IMR-90 (cell line): ENCODE data around the gene SOSTDC1. TPM values are rescaled to one million over a fixed set of nuclear protein-coding genes. Genes with fewer than 3 reads are reported as not detected.

Source experiments
- ATAC-seq: fragments of 200-7000 bp; cut with Tn5 transposase; 2 replicates; pipeline ENCODE4 v1.9.1; 2020; ENCODE audit warnings: low read depth, mild to moderate bottlenecking, moderate library complexity
- BruUV-seq: library from RNA; stranded (reverse); fragments of 400-500 nt; replicated peaks from 2 replicates; lab custom pipeline; 2021; lab: Mats Ljungman, UMichigan
- CTCF ChIA-PET: fragments of 300-600 bp; formaldehyde crosslinking; extraction: SDS; loops from one replicate; lab custom pipeline; 2021; ENCODE audit warnings: antibody characterized with exemption; lab: Yijun Ruan, JAX
- POLR2A ChIA-PET: fragments of 300-600 bp; sonication (Branson Sonifier 250); formaldehyde crosslinking; loops from one replicate; lab custom pipeline; 2022; ENCODE audit warnings: antibody characterized with exemption; ENCODE audit not compliant: unreplicated experiment; lab: Charles Lee
- DNase-seq: peaks from one replicate; pipeline ENCODE4 v3.0.0; 2013
- H2AFZ ChIP-seq: replicated peaks from 2 replicates; pipeline ENCODE3; 2013; ENCODE audit warnings: low read length, mild to moderate bottlenecking; ENCODE audit not compliant: poor library complexity
- H2AK5ac ChIP-seq: 2 replicates; pipeline ENCODE4 v1.6.1; 2013; ENCODE audit warnings: low read depth, low read length, inconsistent platforms
- H2AK9ac ChIP-seq: replicated peaks from 2 replicates; pipeline ENCODE3; 2013; ENCODE audit warnings: mild to moderate bottlenecking, low read depth, low read length, moderate library complexity; ENCODE audit not compliant: poor library complexity
- H2BK120ac ChIP-seq: 2 replicates; pipeline ENCODE4 v1.6.1; 2013; ENCODE audit warnings: low read depth, low read length, inconsistent platforms
- H2BK15ac ChIP-seq: 3 replicates; pipeline ENCODE4 v1.6.1; 2013; ENCODE audit warnings: low read depth, low read length, inconsistent platforms
- H2BK20ac ChIP-seq: 2 replicates; pipeline ENCODE4 v1.6.1; 2013; ENCODE audit warnings: low read depth, mild to moderate bottlenecking, inconsistent platforms, low read length, moderate library complexity
- H2BK5ac ChIP-seq: 2 replicates; pipeline ENCODE4 v1.6.1; 2013; ENCODE audit warnings: mild to moderate bottlenecking, low read depth, low read length, inconsistent platforms; ENCODE audit not compliant: poor library complexity, severe bottlenecking
- H3K14ac ChIP-seq: replicated peaks from 2 replicates; pipeline ENCODE4 v1.6.1; 2013; ENCODE audit warnings: low read depth, low read length, inconsistent platforms
- H3K18ac ChIP-seq: 2 replicates; pipeline ENCODE4 v1.6.1; 2013; ENCODE audit warnings: low read depth, low read length, control low read depth
- H3K23ac ChIP-seq: 2 replicates; pipeline ENCODE4 v1.6.1; 2013; ENCODE audit warnings: low read depth, low read length, inconsistent platforms
- H3K27ac ChIP-seq: 2 replicates; pipeline ENCODE4 v1.5.1; 2013; ENCODE audit warnings: mild to moderate bottlenecking, control low read depth, low read length; ENCODE audit not compliant: insufficient read depth
- H3K27me3 ChIP-seq: 2 replicates; pipeline ENCODE4 v1.6.1; 2013; ENCODE audit warnings: low read length; ENCODE audit not compliant: control insufficient read depth, insufficient read depth
- H3K36me3 ChIP-seq: 2 replicates; pipeline ENCODE4 v1.6.1; 2013; ENCODE audit warnings: low read length, mixed read lengths; ENCODE audit not compliant: control insufficient read depth, insufficient read depth
- H3K4ac ChIP-seq: 2 replicates; pipeline ENCODE4 v1.6.1; 2013; ENCODE audit warnings: low read depth, low read length, inconsistent platforms
- H3K4me1 ChIP-seq: 2 replicates; pipeline ENCODE4 v1.6.1; 2013; ENCODE audit warnings: low read length, mixed read lengths; ENCODE audit not compliant: control insufficient read depth, insufficient read depth
- H3K4me2 ChIP-seq: 2 replicates; pipeline ENCODE4 v1.6.1; 2013; ENCODE audit warnings: low read depth, mild to moderate bottlenecking, control low read depth, low read length, moderate library complexity
- H3K4me3 ChIP-seq: 2 replicates; pipeline ENCODE4 v1.5.1; 2013; ENCODE audit warnings: low read depth, mild to moderate bottlenecking, control low read depth, low read length, moderate library complexity; ENCODE audit not compliant: insufficient read depth
- H3K56ac ChIP-seq: 2 replicates; pipeline ENCODE4 v1.6.1; 2013; ENCODE audit warnings: low read length, inconsistent platforms; ENCODE audit not compliant: insufficient read depth; ENCODE audit errors: extremely low read depth
- H3K79me1 ChIP-seq, 2 experiments: 2 replicates each; pipeline ENCODE4 v1.6.1; 2013; ENCODE audit warnings: low read length in 2 of 2, inconsistent platforms in 1 of 2, low read depth in 1 of 2
- H3K9ac ChIP-seq: 2 replicates; pipeline ENCODE4 v1.6.1; 2013; ENCODE audit warnings: low read depth, low read length, control low read depth
- H3K9me1 ChIP-seq: 2 replicates; pipeline ENCODE4 v1.6.1; 2013; ENCODE audit warnings: low read length, inconsistent platforms; ENCODE audit not compliant: insufficient read depth
- H3K9me3 ChIP-seq: 2 replicates; pipeline ENCODE4 v1.6.1; 2013; ENCODE audit warnings: low read length; ENCODE audit not compliant: control insufficient read depth, insufficient read depth
- H4K20me1 ChIP-seq: 2 replicates; pipeline ENCODE4 v1.6.1; 2013; ENCODE audit warnings: low read length, inconsistent platforms; ENCODE audit not compliant: insufficient read depth
- H4K5ac ChIP-seq: 2 replicates; pipeline ENCODE4 v1.6.1; 2013; ENCODE audit warnings: mild to moderate bottlenecking, low read depth, low read length, control low read depth
- H4K8ac ChIP-seq, 2 experiments: 2 replicates each; pipeline ENCODE4 v1.6.1; 2013; ENCODE audit warnings: low read depth in 2 of 2, low read length in 2 of 2, control low read depth in 1 of 2, inconsistent platforms in 1 of 2
- H4K91ac ChIP-seq: 2 replicates; pipeline ENCODE4 v1.6.1; 2013; ENCODE audit warnings: low read depth, low read length, inconsistent platforms; ENCODE audit not compliant: insufficient read depth
- BHLHE40 ChIP-seq: fragments of 150-350 bp; IDR thresholded peaks from 2 replicates; pipeline ENCODE4 v1.6.1; 2016; ENCODE audit warnings: mild to moderate bottlenecking, low read depth, low read length
- CEBPB ChIP-seq: IDR thresholded peaks from 2 replicates; pipeline ENCODE4 v1.6.1; 2012; ENCODE audit warnings: low read depth, low read length, improper control_type of control experiment
- CHD1 ChIP-seq: IDR thresholded peaks from 2 replicates; pipeline ENCODE4 v1.6.1; 2012; ENCODE audit warnings: low read depth, low read length, improper control_type of control experiment
- FOS ChIP-seq: fragments of 150-350 bp; IDR thresholded peaks from 2 replicates; pipeline ENCODE4 v1.6.1; 2016; ENCODE audit warnings: low read depth, low read length
- MAZ ChIP-seq: IDR thresholded peaks from 2 replicates; pipeline ENCODE4 v1.6.1; 2012; ENCODE audit warnings: low read depth, mild to moderate bottlenecking, low read length, improper control_type of control experiment, moderate library complexity, borderline replicate concordance
- MXI1 ChIP-seq: IDR thresholded peaks from 2 replicates; pipeline ENCODE4 v1.6.1; 2012; ENCODE audit warnings: low read depth, mild to moderate bottlenecking, low read length, moderate library complexity, borderline replicate concordance
- NFE2L2 ChIP-seq: fragments of 150-350 bp; IDR thresholded peaks from 2 replicates; pipeline ENCODE4 v1.6.1; 2016; ENCODE audit warnings: low read depth, mild to moderate bottlenecking, low read length
- POLR2A ChIP-seq: IDR thresholded peaks from 2 replicates; pipeline ENCODE4 v1.6.1; 2012; ENCODE audit warnings: mild to moderate bottlenecking, low read depth, low read length
- RAD21 ChIP-seq: IDR thresholded peaks from 2 replicates; pipeline ENCODE4 v1.6.1; 2012; ENCODE audit warnings: low read length, improper control_type of control experiment
- RCOR1 ChIP-seq: IDR thresholded peaks from 2 replicates; pipeline ENCODE4 v1.6.1; 2012; ENCODE audit warnings: mild to moderate bottlenecking, low read length, improper control_type of control experiment; ENCODE audit not compliant: insufficient replicate concordance
- dilution Hi-C: fragments of 300-500 bp; cut with HindIII; formaldehyde crosslinking; loops from one replicate; pipeline ENCODE4 v1.14.3; 2018; ENCODE audit warnings: low sequenced_read_pairs; ENCODE audit not compliant: unreplicated experiment
- in situ Hi-C: fragments of 300-500 bp; cut with MboI; formaldehyde crosslinking; loops from 3 replicates; pipeline ENCODE4 v1.14.3; 2019; ENCODE audit warnings: low sequenced_read_pairs, inconsistent platforms, mixed read lengths
- intact Hi-C: fragments of 100-400 bp; cut with micrococcal nuclease; formaldehyde crosslinking; loops from 2 replicates; pipeline ENCODE4 v1.10.0; 2022
- polyA plus RNA-seq, 3 experiments: library from polyadenylated mRNA; depleted of rRNA; stranded (reverse); fragments of >200 nt; gene quantifications; 2 replicates each; pipeline ENCODE4 v1.2.3, GENCODE V29; 2012; ENCODE audit warnings: low replicate concordance in 1 of 3
- total RNA-seq: library from RNA; depleted of rRNA; stranded (reverse); fragments of >200 nt; gene quantifications from 2 replicates; pipeline ENCODE4 v1.2.3, GENCODE V29; 2012

Gene SOSTDC1
- total and polyA plus RNA-seq, 2 of the 4 experiments (the other 2 are of a cell fraction) = 0.07 TPM; not detected in 1

- TF ChIP-seq CEBPB = no peak; the same call in 1 of the 2 replicates
- TF ChIP-seq MXI1 = no peak
- TF ChIP-seq BHLHE40 = no peak
- TF ChIP-seq RAD21 = no peak
- no peak for TF ChIP-seq CHD1
- no peak for TF ChIP-seq NFE2L2
- no peak for TF ChIP-seq POLR2A
Observed at GRCh38 chr7:16428672-16429071, 36.9 kb downstream of the SOSTDC1 start (continued).

GRCh38 chr7:16428182-16428581 lies 37.4 kb downstream of the SOSTDC1 start:
- Histone ChIP-seq H4K8ac (peak overlapping the region in 1 of 2 experiments; percentile 76; a peak in 2 of 4 replicates), H3K14ac (peak overlapping the region; percentile 92), H3K56ac (0 out of 2 replicates have a peak overlapping the region, but pooled peaks have one; percentile 30), H3K79me1 (no peaks in the 10 kb centered on the region), H3K27ac (no peak overlapping the region), H3K4ac (peak overlapping the region; percentile 76), H3K23ac (peak overlapping the region; percentile 92), H2BK15ac (peak overlapping the region; percentile 84; the same call in 2 of the 3 replicates), H2AK9ac (no peak overlapping the region), H3K4me3 (no peak overlapping the region), H2AFZ (peak overlapping the region; percentile 17), H3K18ac (peak overlapping the region; percentile 36; the same call in 1 of the 2 replicates), H3K4me2 (no peak overlapping the region; the same call in 1 of the 2 replicates), H4K91ac (peak overlapping the region; percentile 76), H3K9me3 (no peaks in the 10 kb centered on the region), H3K9ac (no peak overlapping the region), H2BK5ac (peak overlapping the region; percentile 82), H3K36me3 (no peaks in the 10 kb centered on the region), H3K27me3 (no peaks in the 10 kb centered on the region), H3K4me1 (peaks cover 4% of the 10 kb centered on the region; the same call in 1 of the 2 replicates), H2BK20ac (peak overlapping the region; percentile 90), H2BK120ac (peak overlapping the region; percentile 83), H3K9me1 (peaks cover 3% of the 10 kb centered on the region; the same call in 1 of the 2 replicates), H4K20me1 (no peaks in the 10 kb centered on the region), H4K5ac (no peak overlapping the region; the same call in 1 of the 2 replicates), H2AK5ac (peak overlapping the region; percentile 90; the same call in 1 of the 2 replicates)
- DNase-seq (no peak), ATAC-seq (peak; percentile 31)
- dilution Hi-C loops (no loop called here), intact Hi-C loops (loop anchor here (10.0 kb wide), 1 partner anchor 487 kb away; no protein-coding TSS in a partner anchor), in situ Hi-C loops (no loop called here)
- no TSS peak for BruUV-seq
- ChIA-PET POLR2A (no interaction called here), CTCF (interaction anchor here (1.3 kb wide), 1 partner anchor 350 kb away, joined by 3 read pairs; no protein-coding TSS in a partner anchor)
- TF ChIP-seq NFE2L2 (no peak), MXI1 (no peak), RCOR1 (no peak), RAD21 (no peak), FOS (no peak), MAZ (no peak)
